Right lobe of liver (tissue), 6 donors: ENCODE measurements around the gene IGFBP2. TPM values are rescaled to one million over a fixed set of nuclear protein-coding genes. Genes with fewer than 3 reads are reported as not detected.

Source experiments
- ATAC-seq, 4 donors: fragments of 200-7000 bp; cut with Tn5 transposase; one replicate each; pipeline ENCODE4 v1.9.1; 2020; ENCODE audit warnings: mild to moderate bottlenecking in 4 of 4, moderate library complexity in 4 of 4
- DNase-seq, 3 donors: peaks; one replicate each; pipeline ENCODE4 v3.0.0-alpha.2; 2020
- H3K27ac ChIP-seq, 3 donors: fragments of 200-600 bp; one replicate each; pipeline ENCODE4 v1.8.0; 2022
- H3K27me3 ChIP-seq, 2 donors: fragments of 200-600 bp; one replicate each; pipeline ENCODE4 v1.8.0; 2022
- H3K36me3 ChIP-seq, 4 donors: fragments of 200-600 bp; sonication (generic) in 1 of 4; one replicate each; pipeline versions ENCODE4 v1.5.1 to v1.8.0; 2017 to 2022; ENCODE audit warnings: control low read depth in 1 of 4
- H3K4me1 ChIP-seq, 4 donors: fragments of 200-600 bp; sonication (generic) in 1 of 4; one replicate each; pipeline versions ENCODE4 v1.5.1 to v1.8.0; 2017 to 2022; ENCODE audit warnings: control low read depth in 1 of 4
- H3K4me3 ChIP-seq, 3 donors: fragments of 200-600 bp; one replicate each; pipeline ENCODE4 v1.8.0; 2022
- H3K9me3 ChIP-seq, 4 donors: fragments of 200-600 bp; sonication (generic) in 1 of 4; one replicate each; pipeline versions ENCODE4 v1.5.1 to v1.8.0; 2017 to 2022; ENCODE audit warnings: control low read depth in 1 of 4
- POLR2A ChIP-seq: fragments of 450-650 bp; IDR thresholded peaks from one replicate; pipeline ENCODE4 v1.6.1; 2017; ENCODE audit warnings: antibody characterized with exemption, mild to moderate bottlenecking
- WGBS: methylation state at CpG from one replicate; pipeline ENCODE4 v1.1.6; 2018; ENCODE audit warnings: low coverage, low lambda C conversion rate; ENCODE audit not compliant: insufficient coverage; ENCODE audit errors: missing lambda C conversion rate; 5-methylcytosine and 5-hydroxymethylcytosine counted together
- intact Hi-C, 2 donors: fragments of 100-400 bp; cut with DNase I; formaldehyde crosslinking; loops; one replicate each; pipeline versions ENCODE4 v1.11.2 to v1.14.1; 2022
- total RNA-seq, 6 experiments: library from RNA; depleted of rRNA in 2 of 6; stranded (reverse); fragments of >200 nt in 2 of 6; fragmentation: NEBNext Ultra II Directional in 3 of 6; extraction: Animal tissue kit (Norgen Biotek cat#: 25700) in 3 of 6; gene quantifications; one replicate each; pipeline versions ENCODE4 v1.1.0 to v1.2.4, GENCODE V29; 2016 to 2023
- TF ChIP-seq, protein P1 (sequence below), 4 donors: fragments of 200-600 bp in 3 of 4; fragments of 450-650 bp in 1 of 4; IDR thresholded peaks; one replicate each; pipeline versions ENCODE4 v1.5.1 to v1.8.0; 2016 to 2022; ENCODE audit warnings: antibody characterized with exemption in 4 of 4, mild to moderate bottlenecking in 2 of 4
- donor health status: DM: no; HTN: yes; CAD: no.
- donor health status: DM: no; HTN: no; CAD: no.
- donor health status: DM: no; HTN: no; CAD: no.
- donor health status: DM: no; HTN: yes; CAD: no.
- donor health status: DM: no; HTN: yes; CAD: no.

Gene IGFBP2
- total RNA-seq, 6 experiments from 2014 or later = 276 to 1,091 (median 406) TPM

DNA sequence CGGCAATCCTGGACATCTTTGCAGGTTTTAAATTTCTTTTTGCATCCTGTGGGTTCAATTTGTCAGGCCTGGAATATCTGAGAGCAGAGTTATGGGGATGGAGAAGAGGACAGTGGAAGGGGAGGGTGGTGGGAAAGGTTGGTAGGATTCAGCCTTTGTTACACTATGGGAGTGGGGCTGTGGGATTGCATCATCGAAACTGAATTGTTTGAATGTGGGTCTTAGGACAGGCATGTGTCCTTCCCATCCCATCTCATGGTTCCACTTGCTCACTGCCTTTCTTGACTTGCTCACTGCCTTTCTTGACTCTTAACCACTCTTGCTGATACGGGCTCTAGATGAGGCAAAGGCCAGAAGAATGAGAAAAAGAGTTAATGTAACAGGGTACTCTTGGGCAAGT, 12.9 kb downstream of the IGFBP2 start:
- H3K27me3 ChIP-seq = no peaks in the 10 kb centered on the region
- intact Hi-C loops = no loop called here
- no peak overlapping the region for H3K4me3 ChIP-seq
- ATAC-seq = no peak
- peaks cover 0 to 53% (median 23%) of the 10 kb centered on the region in 4 donors for H3K4me1 ChIP-seq
- peaks cover 0 to 13% (median under 1%) of the 10 kb centered on the region in 4 donors for H3K36me3 ChIP-seq
- whole genome bisulfite sequencing = 92% methylated on average over 3 of the region's 3 CpGs
- H3K9me3 ChIP-seq = no peaks in the 10 kb centered on the region
- DNase-seq = no peak
- no peak for TF ChIP-seq POLR2A
- TF ChIP-seq, protein P1, sequence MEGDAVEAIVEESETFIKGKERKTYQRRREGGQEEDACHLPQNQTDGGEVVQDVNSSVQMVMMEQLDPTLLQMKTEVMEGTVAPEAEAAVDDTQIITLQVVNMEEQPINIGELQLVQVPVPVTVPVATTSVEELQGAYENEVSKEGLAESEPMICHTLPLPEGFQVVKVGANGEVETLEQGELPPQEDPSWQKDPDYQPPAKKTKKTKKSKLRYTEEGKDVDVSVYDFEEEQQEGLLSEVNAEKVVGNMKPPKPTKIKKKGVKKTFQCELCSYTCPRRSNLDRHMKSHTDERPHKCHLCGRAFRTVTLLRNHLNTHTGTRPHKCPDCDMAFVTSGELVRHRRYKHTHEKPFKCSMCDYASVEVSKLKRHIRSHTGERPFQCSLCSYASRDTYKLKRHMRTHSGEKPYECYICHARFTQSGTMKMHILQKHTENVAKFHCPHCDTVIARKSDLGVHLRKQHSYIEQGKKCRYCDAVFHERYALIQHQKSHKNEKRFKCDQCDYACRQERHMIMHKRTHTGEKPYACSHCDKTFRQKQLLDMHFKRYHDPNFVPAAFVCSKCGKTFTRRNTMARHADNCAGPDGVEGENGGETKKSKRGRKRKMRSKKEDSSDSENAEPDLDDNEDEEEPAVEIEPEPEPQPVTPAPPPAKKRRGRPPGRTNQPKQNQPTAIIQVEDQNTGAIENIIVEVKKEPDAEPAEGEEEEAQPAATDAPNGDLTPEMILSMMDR (IDR thresholded peaks at IDR 0.05) = no peak
- peak overlapping the region in 1 of 3 donors; percentile 20 for H3K27ac ChIP-seq

DNA sequence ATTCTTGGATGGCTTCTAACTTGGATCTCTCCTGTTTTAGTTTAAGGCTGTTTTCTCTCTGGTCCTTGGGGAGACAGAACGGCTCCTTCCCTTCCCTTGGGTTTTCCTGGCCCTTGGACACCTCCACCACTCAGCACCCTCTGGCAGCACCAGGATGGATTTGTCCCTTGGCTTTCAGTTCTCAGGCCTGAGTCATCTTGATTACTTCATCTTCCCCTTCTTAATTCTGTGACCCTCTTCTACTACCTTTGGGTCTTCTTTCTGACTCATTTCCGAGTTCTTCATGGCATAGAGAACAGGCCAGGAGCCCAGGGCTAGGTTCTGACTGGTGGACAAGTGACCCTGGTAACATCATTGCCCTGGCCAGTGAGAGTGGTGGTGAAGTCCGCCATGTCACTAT, 14.9 kb downstream of the IGFBP2 start:
- WGBS = 87% methylated on average over 3 of the region's 3 CpGs

DNA sequence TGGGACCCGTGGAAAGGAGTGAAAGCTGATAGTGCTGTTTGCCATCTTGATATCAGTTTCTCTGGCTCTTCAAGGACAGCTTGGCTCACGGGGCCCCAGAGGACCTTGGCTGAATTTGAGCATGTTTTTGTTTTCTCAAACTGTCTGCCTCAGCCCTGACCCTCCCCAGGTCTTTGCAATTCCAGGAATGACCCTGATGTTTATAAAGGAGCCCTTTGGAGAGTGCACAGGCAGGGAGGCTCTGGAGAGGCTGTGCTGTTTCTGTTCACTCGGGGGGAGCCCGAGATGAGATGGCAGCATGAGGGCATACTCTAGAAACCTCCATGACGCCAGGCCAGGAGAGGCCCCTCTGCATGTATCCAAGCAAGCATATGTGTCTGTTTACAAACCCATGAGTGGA, 16.4 kb downstream of the IGFBP2 start:
- peak overlapping the region in 1 of 3 donors; percentile 88 for H3K27ac ChIP-seq
- H3K4me1 ChIP-seq = peaks cover 0 to 69% (median 32%) of the 10 kb centered on the region in 4 donors

More for the DNA sequence above, 14.9 kb downstream of the IGFBP2 start:
- DNase-seq = no peak
- H3K27me3 ChIP-seq = no peaks in the 10 kb centered on the region
- peaks cover 0 to 7% (median 0%) of the 10 kb centered on the region in 4 donors for H3K36me3 ChIP-seq
- no peak overlapping the region for H3K4me3 ChIP-seq
- no peak for ATAC-seq
- no peaks in the 10 kb centered on the region for H3K9me3 ChIP-seq
- TF ChIP-seq, protein P1 (IDR thresholded peaks at IDR 0.05) = no peak
- no peak for TF ChIP-seq POLR2A
- intact Hi-C loops = no loop called here
- H3K27ac ChIP-seq = no peak overlapping the region
- peaks cover 0 to 67% (median 29%) of the 10 kb centered on the region in 4 donors for H3K4me1 ChIP-seq

DNA sequence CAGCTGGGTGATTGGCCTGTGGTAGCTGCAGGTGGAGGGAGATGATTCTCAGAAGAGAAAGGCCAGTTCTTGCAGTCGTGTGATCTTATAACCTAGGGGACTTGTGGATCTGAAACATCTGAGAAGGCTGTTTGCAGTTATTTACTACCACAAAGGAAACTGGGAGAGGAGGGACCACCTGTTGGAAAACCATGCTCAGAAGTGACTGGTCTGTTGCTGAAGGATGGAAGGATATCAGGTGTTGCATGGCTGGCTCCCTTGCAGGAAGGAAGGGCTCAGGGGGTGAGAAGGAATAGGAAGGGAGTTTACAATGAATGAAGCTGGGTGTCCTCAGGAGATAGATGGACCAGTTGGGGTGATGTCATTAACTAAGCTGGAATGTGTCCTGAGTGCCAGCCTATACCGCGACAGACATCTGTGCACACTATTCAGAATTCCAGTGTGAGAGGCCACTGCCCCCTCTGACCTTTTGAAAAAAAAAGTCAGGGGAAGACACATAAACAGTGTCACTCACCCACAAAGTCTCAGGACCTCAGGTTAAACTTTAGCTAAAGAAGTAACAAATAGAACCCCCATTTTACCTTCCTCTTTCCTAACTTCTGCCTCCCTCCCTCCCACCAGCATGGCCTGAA, 17.5 kb downstream of the IGFBP2 start:
- DNase-seq (no peak), ATAC-seq (peak; percentile 49 to 76 (median 63))
- peaks cover 0 to 7% (median 0%) of the 10 kb centered on the region in 4 donors for H3K36me3 ChIP-seq
- 23% methylated on average over 3 of the region's 3 CpGs for WGBS
- intact Hi-C loops = no loop called here
- H3K4me1 ChIP-seq = peaks cover 0 to 72% (median 29%) of the 10 kb centered on the region in 4 donors
- H3K27me3 ChIP-seq = no peaks in the 10 kb centered on the region
- no peak overlapping the region for H3K4me3 ChIP-seq
- TF ChIP-seq POLR2A = no peak
- TF ChIP-seq, protein P1 (IDR thresholded peaks at IDR 0.05) = no peak
- H3K9me3 ChIP-seq = no peaks in the 10 kb centered on the region
- peak overlapping the region in 2 of 3 donors; percentile 30 to 88 for H3K27ac ChIP-seq

More for the DNA sequence above, 16.4 kb downstream of the IGFBP2 start:
- Histone ChIP-seq H3K4me3 (no peak overlapping the region), H3K36me3 (peaks cover 0 to 7% (median 0%) of the 10 kb centered on the region in 4 donors), H3K9me3 (no peaks in the 10 kb centered on the region), H3K27me3 (no peaks in the 10 kb centered on the region)
- intact Hi-C loops = no loop called here
- ATAC-seq = no peak
- WGBS = 42% methylated on average over 2 of the region's 5 CpGs
- TF ChIP-seq, protein P1 (IDR thresholded peaks at IDR 0.05) = no peak
- TF ChIP-seq POLR2A = no peak
- DNase-seq = no peak
